Activated T-cell treated with anti-CD3 and anti-CD28 coated beads, Interleukin-2, amount 50 U/mL, for 1 hour (primary cell): ENCODE data around the gene EIF5A.

Experiments
- DNase-seq: peaks from one replicate; pipeline ENCODE4 v3.0.0-alpha.2; 2020

Gene EIF5A

DNA sequence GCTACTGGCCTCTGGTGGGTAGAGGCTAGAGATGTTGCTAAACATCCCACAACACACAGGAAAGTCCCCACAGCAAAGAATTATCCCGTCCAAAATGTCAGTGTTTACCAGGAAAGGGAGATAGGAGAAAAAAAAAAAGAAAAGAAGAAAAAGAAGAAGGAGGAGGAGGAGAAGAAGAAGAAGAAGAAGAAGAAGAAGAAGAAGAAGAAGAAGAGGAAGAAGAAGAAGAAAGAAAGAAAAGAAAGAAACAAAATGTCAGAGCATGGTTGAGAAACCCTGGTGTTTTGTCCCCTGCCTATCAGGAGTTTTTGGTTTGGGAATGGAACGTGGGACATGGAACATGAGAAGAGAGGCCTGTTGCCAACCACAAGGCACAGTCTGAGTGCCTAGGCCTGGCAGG, 50.0 kb downstream of the EIF5A start:
- DNase-seq, result no peak

DNA sequence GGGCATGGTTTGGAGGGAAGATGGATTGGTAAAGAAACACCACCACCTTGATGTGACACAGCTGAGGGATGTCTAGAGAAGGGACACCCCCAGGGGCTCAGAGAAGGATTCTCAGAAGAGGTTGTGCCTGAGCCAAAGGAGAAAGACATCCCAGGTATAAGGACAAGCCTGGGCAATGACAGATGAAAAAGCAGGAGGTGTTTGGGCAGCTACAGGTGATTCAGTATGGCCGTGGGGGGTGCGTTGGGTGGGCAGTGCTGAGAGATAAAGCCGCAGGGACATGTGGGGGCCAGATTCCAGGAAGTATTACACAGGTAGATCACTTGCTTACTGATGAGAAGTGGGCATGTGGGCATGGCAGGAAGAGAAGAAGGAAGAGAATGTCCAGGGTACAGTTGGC, 54.5 kb downstream of the EIF5A start:
- DNase-seq, result no peak
